ENCODE results near the gene CD3G. TPM values are rescaled to one million over a fixed set of nuclear protein-coding genes. Genes with fewer than 3 reads are reported as not detected.

CD3G gene
- total and polyA plus RNA-seq, 9 of the 15 experiments (the other 6 are each of a cell fraction or from before 2014, with no cell fraction given) = 0.30 to 1.7 (median 0.47) TPM

DNA sequence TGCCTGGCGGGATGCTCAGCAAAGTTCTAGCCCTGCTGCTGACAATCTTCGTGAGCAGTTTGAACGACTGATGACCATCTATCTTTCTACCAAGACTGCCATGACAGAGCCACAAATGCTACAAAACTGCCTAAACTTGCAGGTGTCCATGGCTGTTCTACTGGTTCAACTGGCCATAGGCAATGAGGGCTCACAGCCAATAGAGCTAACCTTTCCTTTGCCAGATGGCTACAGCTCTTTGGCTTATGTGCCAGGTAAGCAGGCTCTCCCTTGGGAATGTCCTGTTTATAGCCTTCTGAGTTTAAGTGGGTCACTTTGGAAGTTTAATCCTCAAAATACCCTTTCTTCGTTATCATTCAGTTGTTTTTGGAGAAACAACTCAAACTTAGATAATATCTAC, 35.4 kb downstream of the CD3G start:
- H4K20me1 ChIP-seq (replicated peaks; ENCODE audit: control insufficient read depth, insufficient read depth, low read length) = no peaks in the 10 kb centered on the region
- H3K27ac ChIP-seq (ENCODE audit: extremely low read depth, low read depth, low read length) = no peak overlapping the region
- in situ Hi-C loops (cut with MboI) = no loop called here
- no peak overlapping the region for H2AFZ ChIP-seq (ENCODE audit: low read depth, low read length)
- no peak overlapping the region for H3K4me2 ChIP-seq (ENCODE audit: insufficient read depth, low read length)
- no peaks in the 10 kb centered on the region for H3K9me1 ChIP-seq (ENCODE audit: control insufficient read depth, insufficient read depth, low read length)
- no peaks in the 10 kb centered on the region for H3K4me1 ChIP-seq (replicated peaks in 1 of 2; ENCODE audit: control insufficient read depth in 2 of 2, insufficient read depth in 2 of 2, low read length in 2 of 2)
- no peaks in the 10 kb centered on the region for H3K9me3 ChIP-seq (replicated peaks; ENCODE audit: control insufficient read depth, insufficient read depth, low read depth, low read length)
- no peaks in the 10 kb centered on the region for H3K27me3 ChIP-seq (ENCODE audit: control insufficient read depth in 2 of 2, insufficient read depth in 2 of 2, low read length in 2 of 2)
- H3K9ac ChIP-seq (ENCODE audit: insufficient read depth in 1 of 2, low read depth in 2 of 2, low read length in 2 of 2) = no peak overlapping the region
- no peaks in the 10 kb centered on the region for H3K79me2 ChIP-seq (ENCODE audit: control insufficient read depth, insufficient read depth, low read length)
- POLR2A ChIA-PET = interaction anchor here (0.8 to 1.0 kb wide), 3 partner anchors 18 to 56 kb away, joined by 3 to 4 read pairs (median 4); no protein-coding TSS in a partner anchor
- ATAC-seq (no peak), FAIRE-seq (no peak), DNase-seq (ENCODE audit: extremely low read depth in 1 of 4, low spot score in 3 of 4) (no peak)
- BruUV-seq (replicated peaks) = no TSS peak
- peaks cover 85% of the 10 kb centered on the region for H3K36me3 ChIP-seq (ENCODE audit: control insufficient read depth, insufficient read depth, low read length)
- CTCF ChIA-PET (ENCODE audit: low intra/inter-chr PET ratio) = no interaction called here
- intact Hi-C loops (cut with micrococcal nuclease) = no loop called here
- H3K4me3 ChIP-seq = no peak overlapping the region
- WGBS (ENCODE audit: insufficient coverage, low coverage, missing lambda C conversion rate) = 88% methylated on average over 4 of the region's 4 CpGs
- TF ChIP-seq SRSF7 (optimal IDR thresholded peaks at IDR 0.05; ENCODE audit: low read depth, low read length) = no peak
- no peak for TF ChIP-seq KLF6 (CRISPR knock-in tag; IDR thresholded peaks at IDR 0.05; ENCODE audit: borderline replicate concordance)
- TF ChIP-seq RBM25 (IDR thresholded peaks at IDR 0.05; ENCODE audit: low read depth, low read length, severe bottlenecking) = no peak
- TF ChIP-seq, protein P1, sequence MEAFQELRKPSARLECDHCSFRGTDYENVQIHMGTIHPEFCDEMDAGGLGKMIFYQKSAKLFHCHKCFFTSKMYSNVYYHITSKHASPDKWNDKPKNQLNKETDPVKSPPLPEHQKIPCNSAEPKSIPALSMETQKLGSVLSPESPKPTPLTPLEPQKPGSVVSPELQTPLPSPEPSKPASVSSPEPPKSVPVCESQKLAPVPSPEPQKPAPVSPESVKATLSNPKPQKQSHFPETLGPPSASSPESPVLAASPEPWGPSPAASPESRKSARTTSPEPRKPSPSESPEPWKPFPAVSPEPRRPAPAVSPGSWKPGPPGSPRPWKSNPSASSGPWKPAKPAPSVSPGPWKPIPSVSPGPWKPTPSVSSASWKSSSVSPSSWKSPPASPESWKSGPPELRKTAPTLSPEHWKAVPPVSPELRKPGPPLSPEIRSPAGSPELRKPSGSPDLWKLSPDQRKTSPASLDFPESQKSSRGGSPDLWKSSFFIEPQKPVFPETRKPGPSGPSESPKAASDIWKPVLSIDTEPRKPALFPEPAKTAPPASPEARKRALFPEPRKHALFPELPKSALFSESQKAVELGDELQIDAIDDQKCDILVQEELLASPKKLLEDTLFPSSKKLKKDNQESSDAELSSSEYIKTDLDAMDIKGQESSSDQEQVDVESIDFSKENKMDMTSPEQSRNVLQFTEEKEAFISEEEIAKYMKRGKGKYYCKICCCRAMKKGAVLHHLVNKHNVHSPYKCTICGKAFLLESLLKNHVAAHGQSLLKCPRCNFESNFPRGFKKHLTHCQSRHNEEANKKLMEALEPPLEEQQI (IDR thresholded peaks at IDR 0.05) = no peak
- TF ChIP-seq, protein P2, sequence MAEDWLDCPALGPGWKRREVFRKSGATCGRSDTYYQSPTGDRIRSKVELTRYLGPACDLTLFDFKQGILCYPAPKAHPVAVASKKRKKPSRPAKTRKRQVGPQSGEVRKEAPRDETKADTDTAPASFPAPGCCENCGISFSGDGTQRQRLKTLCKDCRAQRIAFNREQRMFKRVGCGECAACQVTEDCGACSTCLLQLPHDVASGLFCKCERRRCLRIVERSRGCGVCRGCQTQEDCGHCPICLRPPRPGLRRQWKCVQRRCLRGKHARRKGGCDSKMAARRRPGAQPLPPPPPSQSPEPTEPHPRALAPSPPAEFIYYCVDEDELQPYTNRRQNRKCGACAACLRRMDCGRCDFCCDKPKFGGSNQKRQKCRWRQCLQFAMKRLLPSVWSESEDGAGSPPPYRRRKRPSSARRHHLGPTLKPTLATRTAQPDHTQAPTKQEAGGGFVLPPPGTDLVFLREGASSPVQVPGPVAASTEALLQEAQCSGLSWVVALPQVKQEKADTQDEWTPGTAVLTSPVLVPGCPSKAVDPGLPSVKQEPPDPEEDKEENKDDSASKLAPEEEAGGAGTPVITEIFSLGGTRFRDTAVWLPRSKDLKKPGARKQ (CRISPR knock-in tag; IDR thresholded peaks at IDR 0.05) = no peak
- no peak for TF ChIP-seq PHB (CRISPR knock-in tag; IDR thresholded peaks at IDR 0.05)
- TF ChIP-seq NONO (IDR thresholded peaks at IDR 0.05; ENCODE audit: low read depth in 2 of 2, low read length in 1 of 2) = no peak
- no peak for TF ChIP-seq ZNF184 (CRISPR knock-in tag; IDR thresholded peaks at IDR 0.05)
- TF ChIP-seq PURB (CRISPR knock-in tag; IDR thresholded peaks at IDR 0.05; ENCODE audit: low read depth) = no peak
- TF ChIP-seq, protein P3, sequence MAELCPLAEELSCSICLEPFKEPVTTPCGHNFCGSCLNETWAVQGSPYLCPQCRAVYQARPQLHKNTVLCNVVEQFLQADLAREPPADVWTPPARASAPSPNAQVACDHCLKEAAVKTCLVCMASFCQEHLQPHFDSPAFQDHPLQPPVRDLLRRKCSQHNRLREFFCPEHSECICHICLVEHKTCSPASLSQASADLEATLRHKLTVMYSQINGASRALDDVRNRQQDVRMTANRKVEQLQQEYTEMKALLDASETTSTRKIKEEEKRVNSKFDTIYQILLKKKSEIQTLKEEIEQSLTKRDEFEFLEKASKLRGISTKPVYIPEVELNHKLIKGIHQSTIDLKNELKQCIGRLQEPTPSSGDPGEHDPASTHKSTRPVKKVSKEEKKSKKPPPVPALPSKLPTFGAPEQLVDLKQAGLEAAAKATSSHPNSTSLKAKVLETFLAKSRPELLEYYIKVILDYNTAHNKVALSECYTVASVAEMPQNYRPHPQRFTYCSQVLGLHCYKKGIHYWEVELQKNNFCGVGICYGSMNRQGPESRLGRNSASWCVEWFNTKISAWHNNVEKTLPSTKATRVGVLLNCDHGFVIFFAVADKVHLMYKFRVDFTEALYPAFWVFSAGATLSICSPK (IDR thresholded peaks at IDR 0.05; ENCODE audit: borderline replicate concordance) = no peak
